ENCODE data around the gene LIPA.
"Not testable (repeated sequence)": the region's sequence is repeated elsewhere in the genome, so short reads cannot be mapped to it uniquely, and the experiment has no call there.

Gene LIPA

GRCh38 chr10:89258881-89259280, 7.3 kb upstream of the LIPA start:
- TF ChIP-seq CTCF (IDR thresholded peaks at IDR 0.05) = no peak
- no peaks in the 10 kb centered on the region for H3K9me3 ChIP-seq
- H3K27ac ChIP-seq = no peak overlapping the region
- peaks cover 3% of the 10 kb centered on the region for H3K27me3 ChIP-seq
- no peaks in the 10 kb centered on the region for H3K36me3 ChIP-seq
- H3K4me1 ChIP-seq (ENCODE audit: control insufficient read depth in 1 of 2, insufficient read depth in 1 of 2, low read depth in 1 of 2, low read length in 1 of 2) = peaks cover 10 to 16% of the 10 kb centered on the region in 2 experiments
- no peak overlapping the region for H3K4me3 ChIP-seq (ENCODE audit: low read depth in 1 of 2, low read length in 1 of 2)

GRCh38 chr10:89257581-89257980, 6.0 kb upstream of the LIPA start:
- peaks cover 3% of the 10 kb centered on the region for H3K27me3 ChIP-seq
- no peak for TF ChIP-seq CTCF (IDR thresholded peaks at IDR 0.05)
- no peak overlapping the region for H3K4me3 ChIP-seq (ENCODE audit: low read depth in 1 of 2, low read length in 1 of 2)
- no peaks in the 10 kb centered on the region for H3K9me3 ChIP-seq
- no peak overlapping the region for H3K27ac ChIP-seq
- H3K36me3 ChIP-seq = no peaks in the 10 kb centered on the region
- H3K4me1 ChIP-seq (ENCODE audit: control insufficient read depth in 1 of 2, insufficient read depth in 1 of 2, low read depth in 1 of 2, low read length in 1 of 2) = peaks cover 10 to 16% of the 10 kb centered on the region in 2 experiments

GRCh38 chr10:89256962-89257361, 5.4 kb upstream of the LIPA start:
- no peaks in the 10 kb centered on the region for H3K9me3 ChIP-seq
- no peak overlapping the region for H3K4me3 ChIP-seq (ENCODE audit: low read depth in 1 of 2, low read length in 1 of 2)
- no peaks in the 10 kb centered on the region for H3K36me3 ChIP-seq
- peaks cover 5% of the 10 kb centered on the region for H3K27me3 ChIP-seq
- no peak overlapping the region for H3K27ac ChIP-seq
- peaks cover 13 to 17% of the 10 kb centered on the region in 2 experiments for H3K4me1 ChIP-seq (ENCODE audit: control insufficient read depth in 1 of 2, insufficient read depth in 1 of 2, low read depth in 1 of 2, low read length in 1 of 2)
- TF ChIP-seq CTCF (IDR thresholded peaks at IDR 0.05) = no peak

- peaks cover 12% of the 10 kb centered on the region for H3K27me3 ChIP-seq
- TF ChIP-seq CTCF (IDR thresholded peaks at IDR 0.05) = no peak
Measured at GRCh38 chr10:89256340-89256739, 4.8 kb upstream of the LIPA start.

GRCh38 chr10:89255793-89256192, 4.2 kb upstream of the LIPA start:
- Histone ChIP-seq H3K36me3 (no peaks in the 10 kb centered on the region), H3K4me3 (ENCODE audit: low read depth in 1 of 2, low read length in 1 of 2) (no peak overlapping the region), H3K9me3 (no peaks in the 10 kb centered on the region), H3K27ac (no peak overlapping the region), H3K27me3 (peaks cover 17% of the 10 kb centered on the region), H3K4me1 (ENCODE audit: control insufficient read depth in 1 of 2, insufficient read depth in 1 of 2, low read depth in 1 of 2, low read length in 1 of 2) (peaks cover 22 to 29% of the 10 kb centered on the region in 2 experiments)
- no peak for TF ChIP-seq CTCF (IDR thresholded peaks at IDR 0.05)

More at GRCh38 chr10:89256340-89256739, 4.8 kb upstream of the LIPA start:
- Histone ChIP-seq H3K36me3 (no peaks in the 10 kb centered on the region), H3K4me1 (ENCODE audit: control insufficient read depth in 1 of 2, insufficient read depth in 1 of 2, low read depth in 1 of 2, low read length in 1 of 2) (peaks cover 20 to 23% of the 10 kb centered on the region in 2 experiments), H3K4me3 (ENCODE audit: low read depth in 1 of 2, low read length in 1 of 2) (no peak overlapping the region), H3K27ac (no peak overlapping the region), H3K9me3 (no peaks in the 10 kb centered on the region)

GRCh38 chr10:89255091-89255579, 3.6 kb upstream of the LIPA start:
- H3K27ac ChIP-seq; H3K36me3 ChIP-seq; H3K4me3 ChIP-seq (ENCODE audit: low read depth in 1 of 2, low read length in 1 of 2); H3K9me3 ChIP-seq: not testable (repeated sequence)
- H3K27me3 ChIP-seq = peaks cover 24% of the 10 kb centered on the region
- peaks cover 18 to 23% of the 10 kb centered on the region in 2 experiments for H3K4me1 ChIP-seq (ENCODE audit: control insufficient read depth in 1 of 2, insufficient read depth in 1 of 2, low read depth in 1 of 2, low read length in 1 of 2)
